Germinal center (tissue), 1 donor: ENCODE measurements around the gene RRP8.
A peak's percentile ranks its signal among the peaks of the same experiment; 100 is the strongest.

ENCODE experiments used
- DNase-seq: peaks from one replicate; pipeline ENCODE4 v3.0.0; 2012; ENCODE audit warnings: mixed read lengths, low spot score

The RRP8 gene

DNA sequence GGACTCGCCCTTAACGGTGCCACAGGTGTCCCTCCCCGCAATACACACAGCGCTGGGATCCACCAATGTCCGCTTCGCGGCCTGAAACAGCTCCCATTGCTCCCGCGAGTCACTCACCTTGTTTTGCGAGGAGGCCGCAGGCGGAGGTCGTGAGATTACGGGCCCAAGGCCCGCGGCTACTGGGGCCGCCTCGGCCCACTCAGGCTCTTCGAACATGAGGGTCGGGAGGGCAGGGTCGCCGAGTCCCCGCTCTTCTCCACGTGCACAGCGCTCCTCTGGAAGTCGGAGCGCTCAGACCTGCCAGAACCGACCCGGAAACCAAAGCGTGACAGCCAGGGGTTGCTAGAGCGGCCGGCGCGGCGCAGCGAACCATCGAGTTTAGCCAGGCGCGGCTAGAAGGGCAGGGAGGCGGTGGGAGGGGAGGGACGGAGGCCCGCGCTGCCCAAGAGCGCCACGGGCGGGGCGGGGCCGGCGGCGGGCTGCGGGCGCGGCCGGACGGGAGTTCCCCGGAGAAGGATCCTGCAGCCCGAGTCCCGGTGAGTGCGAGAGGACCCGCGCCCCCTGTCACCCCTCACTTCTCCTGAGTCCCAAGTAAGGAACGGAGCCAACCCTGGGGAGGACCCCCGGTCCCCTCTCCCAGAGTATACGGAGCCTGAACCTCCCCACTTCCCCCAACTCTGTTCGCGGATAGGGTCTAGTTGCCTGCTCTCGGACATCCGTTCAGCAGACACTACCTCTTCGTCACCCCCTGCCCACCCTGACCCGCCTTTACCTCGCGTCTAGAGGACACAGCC lies at the start of gene RRP8, which contains the start of gene ILK:
TSS of gene RRP8 (minus strand) at position 330 of the 794 bp plus-strand sequence. CDS start at position 216, 114 bp downstream.
TSS of gene ILK (plus strand) at position 488 of the 794 bp plus-strand sequence. CDS start 498 bp downstream, outside the sequence.
- DNase-seq: peak; percentile 91

- no peak for DNase-seq
Observed at GRCh38 chr11:6653097-6653496, 49.7 kb upstream of the RRP8 start.

GRCh38 chr11:6652182-6652581 lies 48.8 kb upstream of the RRP8 start:
- DNase-seq: no peak

- DNase-seq: no peak
Observed at GRCh38 chr11:6650980-6651379, 47.6 kb upstream of the RRP8 start.

- DNase-seq: no peak
Observed at GRCh38 chr11:6650104-6650503, 46.7 kb upstream of the RRP8 start.

GRCh38 chr11:6648501-6648900 lies 45.1 kb upstream of the RRP8 start:
- no peak for DNase-seq

- DNase-seq: no peak
Observed at GRCh38 chr11:6647836-6648235, 44.4 kb upstream of the RRP8 start.

DNA sequence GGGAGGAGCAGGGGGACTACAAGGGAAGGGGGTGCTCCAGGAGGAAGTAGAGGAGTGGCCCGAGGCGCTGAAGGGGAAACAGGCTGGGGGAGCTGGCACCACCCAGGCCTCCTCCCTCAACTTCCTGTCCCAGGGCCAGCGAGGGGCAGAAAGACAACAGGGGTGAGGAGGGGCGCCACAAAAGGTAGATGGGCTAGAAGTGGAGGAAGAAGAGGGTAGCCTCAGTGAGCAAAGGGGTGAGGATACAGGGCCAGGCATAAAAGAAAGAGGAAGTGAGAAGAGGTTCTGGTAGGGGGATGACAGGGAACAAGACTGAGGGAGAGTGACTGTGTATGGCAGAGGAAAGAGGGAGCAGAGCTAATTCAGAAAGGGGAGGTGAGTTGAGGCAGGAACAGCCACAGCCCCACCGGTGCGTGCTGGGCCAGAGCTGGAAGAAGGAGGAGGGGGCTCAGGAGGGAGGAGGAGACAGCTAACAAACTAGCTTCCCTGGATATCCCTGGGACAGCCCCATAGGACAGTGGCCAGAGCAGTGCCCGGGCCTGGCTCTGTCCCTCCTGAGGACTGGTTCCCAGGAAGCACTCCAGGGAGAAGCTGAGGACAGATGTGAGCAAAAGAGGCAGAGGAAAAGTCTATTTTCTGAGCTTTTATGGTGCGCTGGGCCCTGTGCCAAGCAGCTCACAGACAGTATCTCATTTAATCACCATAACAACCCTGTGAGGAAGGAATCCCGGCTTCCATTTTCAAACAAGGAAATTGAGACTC lies 43.7 kb upstream of the RRP8 start:
- peak; percentile 66 for DNase-seq

GRCh38 chr11:6646576-6646917 lies 43.1 kb upstream of the RRP8 start:
- no peak for DNase-seq

DNA sequence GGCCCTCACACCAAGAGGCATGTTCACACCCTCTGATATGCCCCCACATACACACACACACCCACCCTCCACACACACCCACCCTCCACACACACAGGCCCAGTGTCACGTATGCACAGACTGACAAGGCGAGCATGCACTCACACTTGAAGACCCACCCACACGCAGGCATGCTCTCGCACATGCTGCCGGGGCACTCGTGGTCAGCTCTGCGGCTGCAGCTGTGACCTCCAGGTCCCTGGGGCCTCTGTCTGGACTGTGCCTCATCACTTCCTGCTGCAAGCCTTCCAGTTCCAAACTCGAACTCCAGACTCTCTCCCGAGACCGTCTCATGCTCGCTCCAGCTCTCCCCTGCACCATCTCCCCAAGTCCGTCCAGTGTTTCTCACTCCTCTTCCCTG lies 42.7 kb upstream of the RRP8 start:
- no peak for DNase-seq

DNA sequence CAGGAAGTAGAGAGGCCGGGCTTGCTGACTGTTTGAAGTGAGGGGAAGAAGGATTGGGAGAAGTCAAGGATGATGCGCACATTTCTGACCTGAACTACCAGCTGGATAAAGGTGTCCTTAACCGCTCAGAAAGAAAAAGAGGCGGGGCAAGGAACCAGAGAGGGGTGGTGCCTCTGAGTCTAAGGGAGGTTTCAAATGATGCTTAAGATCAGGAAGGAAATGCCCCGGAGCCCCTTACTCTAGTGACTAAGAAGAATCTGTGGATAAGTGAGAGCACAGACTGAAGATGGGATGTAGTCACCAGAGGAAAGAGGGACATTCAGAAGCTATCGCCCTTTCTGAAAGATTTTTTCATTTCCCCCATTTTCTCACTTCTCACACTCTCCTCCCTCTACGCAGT lies 39.5 kb upstream of the RRP8 start:
- no peak for DNase-seq

DNA sequence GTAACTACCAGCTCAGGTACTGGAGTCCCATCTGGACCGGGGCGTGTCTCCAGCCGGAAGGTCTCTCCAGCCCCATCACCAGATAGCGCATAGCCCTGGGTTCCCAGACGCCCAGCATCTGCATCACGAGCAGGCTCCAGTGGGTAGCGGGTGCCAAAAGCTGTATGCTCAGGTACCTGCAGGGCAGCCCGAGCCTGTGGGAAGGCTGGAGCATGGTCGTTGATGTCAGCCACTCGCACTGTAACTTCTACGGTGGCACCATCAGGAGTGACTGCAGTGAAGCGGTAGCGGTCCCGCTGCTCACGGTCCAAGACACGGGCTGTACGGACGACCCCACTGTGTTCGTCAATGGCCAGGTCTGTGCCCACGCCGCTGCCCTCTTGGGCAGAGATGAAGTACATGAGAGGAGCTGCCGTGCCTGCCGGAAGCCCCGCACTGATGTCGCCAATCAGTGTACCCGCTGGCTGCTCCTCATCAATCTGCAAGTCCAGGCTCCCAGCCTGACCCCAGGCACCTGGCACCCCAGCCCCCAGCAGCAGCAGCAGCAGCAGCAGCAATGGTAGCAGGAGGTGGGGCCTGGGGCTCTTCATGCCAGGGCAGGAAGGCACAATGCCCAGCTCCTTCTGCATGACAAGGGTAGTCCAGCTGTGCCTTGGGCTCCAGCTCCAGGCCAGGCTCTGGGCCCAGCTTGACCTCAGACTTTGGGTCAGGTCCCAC lies 37.7 kb upstream of the RRP8 start:
- DNase-seq: no peak

- no peak for DNase-seq
Observed at GRCh38 chr11:6640036-6640984, 36.9 kb upstream of the RRP8 start.

- DNase-seq: no peak
Observed at GRCh38 chr11:6638429-6638828, 35.0 kb upstream of the RRP8 start.

DNA sequence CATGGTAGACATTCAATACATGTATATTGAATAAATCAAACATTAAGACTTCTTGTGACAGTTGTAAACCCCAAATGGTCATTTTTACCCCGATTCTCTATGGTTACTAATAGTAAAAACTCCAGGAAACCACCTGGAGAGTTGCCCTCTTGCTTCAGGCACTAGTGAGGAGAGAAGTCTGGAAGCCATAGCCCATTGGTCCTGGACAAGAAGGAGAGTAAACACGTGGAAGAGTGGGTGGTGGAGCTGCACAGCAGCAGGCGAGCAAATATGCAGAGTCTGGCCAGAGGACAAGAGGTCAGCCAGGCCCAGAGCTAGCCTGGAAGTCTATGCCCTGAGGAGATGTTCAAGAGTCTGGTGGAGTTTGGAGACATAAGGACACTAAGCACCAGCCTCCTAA lies 34.5 kb upstream of the RRP8 start:
- no peak for DNase-seq

- no peak for DNase-seq
Observed at GRCh38 chr11:6636480-6636879, 33.1 kb upstream of the RRP8 start.

DNA sequence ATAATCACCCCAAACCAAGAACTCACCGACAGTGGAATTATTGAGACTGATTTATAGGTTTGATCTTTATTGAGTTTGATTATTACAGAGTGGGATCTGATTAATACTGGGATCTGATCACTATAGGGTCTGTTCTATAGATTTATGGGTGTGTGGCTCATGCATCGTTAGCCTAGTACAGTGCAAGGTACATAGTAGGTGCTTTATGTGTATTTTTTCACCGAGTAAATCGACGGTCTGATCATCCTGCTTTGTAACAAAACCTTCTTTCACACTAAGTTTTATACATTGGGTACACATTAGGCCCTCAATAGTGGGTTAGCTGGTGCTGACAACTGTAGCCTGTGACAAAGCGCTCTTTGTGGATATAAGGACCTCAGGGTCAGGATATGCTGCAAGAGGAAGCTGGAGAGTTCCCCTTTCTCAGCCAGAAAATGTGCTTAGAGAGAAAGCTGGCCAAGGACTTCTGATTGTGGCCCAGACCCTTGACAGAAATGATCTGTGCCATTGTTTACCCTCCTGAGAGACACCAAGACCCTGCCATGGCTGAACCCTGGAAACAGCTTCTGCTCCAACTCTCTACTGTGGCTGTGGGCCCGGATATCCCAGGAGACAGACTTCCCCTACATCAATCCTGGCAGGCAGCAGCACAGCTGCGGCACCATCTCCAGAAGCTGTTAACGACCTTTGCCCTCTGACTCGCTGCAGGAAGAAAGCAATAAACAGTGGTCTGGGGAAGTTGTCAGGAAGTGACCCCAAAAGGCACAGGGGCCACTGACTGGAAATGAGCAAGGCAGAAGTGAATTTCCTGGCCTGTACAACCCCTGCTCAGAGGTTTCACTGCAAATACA lies 31.9 kb upstream of the RRP8 start:
- DNase-seq: no peak

- DNase-seq: no peak
Observed at GRCh38 chr11:6634534-6634933, 31.1 kb upstream of the RRP8 start.

GRCh38 chr11:6633422-6634408 lies 30.3 kb upstream of the RRP8 start:
- DNase-seq: no peak
